Parathyroid adenoma (tissue), 2 donors: ENCODE measurements around the gene CDRT4.

Experiments used
- H2AFZ ChIP-seq: fragments of 300-600 bp; sonication (generic); one replicate; pipeline ENCODE4 v1.7.0; 2017; ENCODE audit warnings: antibody characterized with exemption, mild to moderate bottlenecking
- H3K27ac ChIP-seq: fragments of 300-600 bp; sonication (generic); one replicate; pipeline ENCODE4 v1.7.0; 2017
- H3K27me3 ChIP-seq: fragments of 300-600 bp; sonication (generic); one replicate; pipeline ENCODE4 v1.7.0; 2017; ENCODE audit warnings: low read length; ENCODE audit not compliant: control insufficient read depth, insufficient read depth
- H3K36me3 ChIP-seq: fragments of 300-600 bp; sonication (generic); one replicate; pipeline ENCODE4 v1.7.0; 2017; ENCODE audit warnings: low read length; ENCODE audit not compliant: control insufficient read depth, insufficient read depth
- H3K4me1 ChIP-seq: fragments of 300-600 bp; sonication (generic); one replicate; pipeline ENCODE4 v1.7.0; 2017; ENCODE audit warnings: control low read depth
- H3K4me2 ChIP-seq: fragments of 300-600 bp; sonication (generic); one replicate; pipeline ENCODE4 v1.7.0; 2017; ENCODE audit warnings: low read length
- H3K4me3 ChIP-seq: fragments of 300-600 bp; sonication (generic); one replicate; pipeline ENCODE4 v1.7.0; 2017; ENCODE audit warnings: low read depth, low read length
- H3K79me2 ChIP-seq: fragments of 300-600 bp; sonication (generic); one replicate; pipeline ENCODE4 v1.7.0; 2017; ENCODE audit warnings: control low read depth
- H3K9ac ChIP-seq: fragments of 300-600 bp; sonication (generic); one replicate; pipeline ENCODE4 v1.7.0; 2017; ENCODE audit warnings: mild to moderate bottlenecking
- H3K9me3 ChIP-seq: fragments of 300-600 bp; sonication (generic); one replicate; pipeline ENCODE4 v1.7.0; 2017; ENCODE audit warnings: low read length; ENCODE audit not compliant: control insufficient read depth
- CTCF ChIP-seq: fragments of 300-600 bp; sonication (generic); IDR thresholded peaks from one replicate; pipeline ENCODE4 v1.7.0; 2017; ENCODE audit warnings: antibody characterized with exemption, mild to moderate bottlenecking
- donor health status: primary hyperparathyroidism.

The CDRT4 gene

GRCh38 chr17:15403276-15403939 is 64.0 kb downstream of the CDRT4 start:
- H3K27ac ChIP-seq, result no peak overlapping the region
- no peak overlapping the region for H3K9ac ChIP-seq
- no peaks in the 10 kb centered on the region for H3K9me3 ChIP-seq
- H2AFZ ChIP-seq, result no peak overlapping the region
- H3K36me3 ChIP-seq, result no peaks in the 10 kb centered on the region
- H3K27me3 ChIP-seq, result no peaks in the 10 kb centered on the region
- TF ChIP-seq CTCF, result no peak
- H3K4me1 ChIP-seq, result no peaks in the 10 kb centered on the region
- no peak overlapping the region for H3K4me2 ChIP-seq
- no peak overlapping the region for H3K4me3 ChIP-seq
- H3K79me2 ChIP-seq, result no peaks in the 10 kb centered on the region

GRCh38 chr17:15399443-15399842 is 68.0 kb downstream of the CDRT4 start:
- no peaks in the 10 kb centered on the region for H3K36me3 ChIP-seq
- no peak overlapping the region for H3K4me3 ChIP-seq
- TF ChIP-seq CTCF, result no peak
- no peak overlapping the region for H2AFZ ChIP-seq
- H3K4me2 ChIP-seq, result no peak overlapping the region
- H3K27me3 ChIP-seq, result no peaks in the 10 kb centered on the region
- H3K9me3 ChIP-seq, result no peaks in the 10 kb centered on the region
- H3K9ac ChIP-seq, result no peak overlapping the region
- no peaks in the 10 kb centered on the region for H3K79me2 ChIP-seq
- no peaks in the 10 kb centered on the region for H3K4me1 ChIP-seq
- no peak overlapping the region for H3K27ac ChIP-seq

GRCh38 chr17:15398736-15399331 is 68.6 kb downstream of the CDRT4 start:
- no peak overlapping the region for H3K4me2 ChIP-seq
- H3K9me3 ChIP-seq, result no peaks in the 10 kb centered on the region
- no peak overlapping the region for H3K4me3 ChIP-seq
- TF ChIP-seq CTCF, result no peak
- H3K79me2 ChIP-seq, result no peaks in the 10 kb centered on the region
- no peak overlapping the region for H3K27ac ChIP-seq
- no peaks in the 10 kb centered on the region for H3K36me3 ChIP-seq
- H3K4me1 ChIP-seq, result no peaks in the 10 kb centered on the region
- H2AFZ ChIP-seq, result no peak overlapping the region
- no peaks in the 10 kb centered on the region for H3K27me3 ChIP-seq
- no peak overlapping the region for H3K9ac ChIP-seq

- Histone ChIP-seq H3K4me3 (no peak overlapping the region), H3K9ac (no peak overlapping the region), H3K27me3 (no peaks in the 10 kb centered on the region), H3K9me3 (no peaks in the 10 kb centered on the region), H2AFZ (no peak overlapping the region), H3K27ac (no peak overlapping the region), H3K36me3 (no peaks in the 10 kb centered on the region), H3K4me2 (no peak overlapping the region), H3K4me1 (no peaks in the 10 kb centered on the region), H3K79me2 (no peaks in the 10 kb centered on the region)
- TF ChIP-seq CTCF, result no peak
Measured at GRCh38 chr17:15398291-15398690, 69.1 kb downstream of the CDRT4 start.

GRCh38 chr17:15397620-15398019 is 69.8 kb downstream of the CDRT4 start:
- no peak overlapping the region for H3K4me3 ChIP-seq
- H3K27ac ChIP-seq, result no peak overlapping the region
- no peaks in the 10 kb centered on the region for H3K4me1 ChIP-seq
- no peaks in the 10 kb centered on the region for H3K79me2 ChIP-seq
- H3K9ac ChIP-seq, result no peak overlapping the region
- H3K36me3 ChIP-seq, result no peaks in the 10 kb centered on the region
- H3K9me3 ChIP-seq, result no peaks in the 10 kb centered on the region
- no peak for TF ChIP-seq CTCF
- H3K27me3 ChIP-seq, result no peaks in the 10 kb centered on the region
- no peak overlapping the region for H3K4me2 ChIP-seq
- H2AFZ ChIP-seq, result no peak overlapping the region
